Ascending aorta (tissue), 2 donors: ENCODE measurements around the gene FAM78B. TPM values are rescaled to one million over a fixed set of nuclear protein-coding genes. Genes with fewer than 3 reads are reported as not detected.

ENCODE experiments used
- DNase-seq, 2 donors: peaks; one replicate each; pipeline ENCODE4 v3.0.0-alpha.2; 2019; ENCODE audit warnings: low spot score in 2 of 2
- H3K27ac ChIP-seq, 2 donors: fragments of 200-600 bp; sonication (generic); one replicate each; pipeline ENCODE4 v1.5.1; 2016 to 2017; ENCODE audit warnings: mild to moderate bottlenecking in 1 of 2
- H3K27me3 ChIP-seq: fragments of 200-600 bp; sonication (generic); one replicate; pipeline ENCODE4 v1.5.1; 2017
- H3K36me3 ChIP-seq, 2 donors: fragments of 200-600 bp; sonication (generic); one replicate each; pipeline ENCODE4 v1.5.1; 2016
- H3K4me1 ChIP-seq, 2 donors: fragments of 200-600 bp; sonication (generic); one replicate each; pipeline ENCODE4 v1.5.1; 2016 to 2017; ENCODE audit warnings: mild to moderate bottlenecking in 1 of 2
- H3K4me3 ChIP-seq, 2 donors: fragments of 200-600 bp; sonication (generic); one replicate each; pipeline ENCODE4 v1.5.1; 2016 to 2017; ENCODE audit warnings: mild to moderate bottlenecking in 1 of 2
- H3K9me3 ChIP-seq, 2 donors: fragments of 200-600 bp; sonication (generic); one replicate each; pipeline ENCODE4 v1.5.1; 2016
- CTCF ChIP-seq, 3 experiments: fragments of 200-600 bp in 2 of 3; fragments of 450-650 bp in 1 of 3; sonication (generic) in 2 of 3; IDR thresholded peaks; one replicate each; pipeline ENCODE4 v1.5.1; 2016 to 2019; ENCODE audit warnings: antibody characterized with exemption in 3 of 3, mild to moderate bottlenecking in 1 of 3, moderate library complexity in 1 of 3
- intact Hi-C: fragments of 100-400 bp; cut with DNase I; formaldehyde crosslinking; loops from one replicate; pipeline ENCODE4 v1.15.1; 2023
- total RNA-seq: library from RNA; depleted of rRNA; stranded (reverse); fragments of >200 nt; gene quantifications from one replicate; pipeline ENCODE4 v1.1.0, GENCODE V29; 2016

Gene FAM78B
- total RNA-seq, 1 donor from 2014 or later: not detected

GRCh38 chr1:166122873-166123466, 43.8 kb downstream of the FAM78B start:
- no peak for DNase-seq
- no peaks in the 10 kb centered on the region for H3K27me3 ChIP-seq
- no peak overlapping the region for H3K4me3 ChIP-seq
- H3K9me3 ChIP-seq: no peaks in the 10 kb centered on the region
- no peaks in the 10 kb centered on the region for H3K36me3 ChIP-seq
- TF ChIP-seq CTCF (IDR thresholded peaks at IDR 0.05): no peak
- intact Hi-C loops: no loop called here
- no peak overlapping the region for H3K27ac ChIP-seq
- H3K4me1 ChIP-seq: no peaks in the 10 kb centered on the region

GRCh38 chr1:166121010-166121409, 45.8 kb downstream of the FAM78B start:
- no peak for TF ChIP-seq CTCF (IDR thresholded peaks at IDR 0.05)
- DNase-seq: no peak

GRCh38 chr1:166120281-166120680, 46.5 kb downstream of the FAM78B start:
- Histone ChIP-seq H3K4me1 (no peaks in the 10 kb centered on the region), H3K27ac (no peak overlapping the region), H3K4me3 (no peak overlapping the region), H3K9me3 (no peaks in the 10 kb centered on the region), H3K36me3 (no peaks in the 10 kb centered on the region), H3K27me3 (no peaks in the 10 kb centered on the region)
- no peak for DNase-seq
- no peak for TF ChIP-seq CTCF (IDR thresholded peaks at IDR 0.05)
- intact Hi-C loops: no loop called here

More at GRCh38 chr1:166121010-166121409, 45.8 kb downstream of the FAM78B start:
- Histone ChIP-seq H3K4me1 (no peaks in the 10 kb centered on the region), H3K9me3 (no peaks in the 10 kb centered on the region), H3K36me3 (no peaks in the 10 kb centered on the region), H3K4me3 (no peak overlapping the region), H3K27me3 (no peaks in the 10 kb centered on the region), H3K27ac (no peak overlapping the region)
- intact Hi-C loops: no loop called here

GRCh38 chr1:166119471-166119965, 47.3 kb downstream of the FAM78B start:
- Histone ChIP-seq H3K27ac (no peak overlapping the region), H3K27me3 (no peaks in the 10 kb centered on the region), H3K4me1 (no peaks in the 10 kb centered on the region), H3K36me3 (no peaks in the 10 kb centered on the region), H3K9me3 (no peaks in the 10 kb centered on the region), H3K4me3 (no peak overlapping the region)
- intact Hi-C loops: no loop called here
- no peak for TF ChIP-seq CTCF (IDR thresholded peaks at IDR 0.05)
- no peak for DNase-seq

- H3K4me3 ChIP-seq: no peak overlapping the region
- intact Hi-C loops: no loop called here
- TF ChIP-seq CTCF (IDR thresholded peaks at IDR 0.05): no peak
- H3K27ac ChIP-seq: no peak overlapping the region
- H3K9me3 ChIP-seq: no peaks in the 10 kb centered on the region
- H3K27me3 ChIP-seq: no peaks in the 10 kb centered on the region
- no peak for DNase-seq
- no peaks in the 10 kb centered on the region for H3K36me3 ChIP-seq
- H3K4me1 ChIP-seq: no peaks in the 10 kb centered on the region
Observed at GRCh38 chr1:166117776-166118175, 49.0 kb downstream of the FAM78B start.

- H3K27ac ChIP-seq: no peak overlapping the region
- H3K27me3 ChIP-seq: no peaks in the 10 kb centered on the region
- no peak for DNase-seq
- H3K4me1 ChIP-seq: no peaks in the 10 kb centered on the region
- H3K36me3 ChIP-seq: no peaks in the 10 kb centered on the region
- TF ChIP-seq CTCF (IDR thresholded peaks at IDR 0.05): no peak
- intact Hi-C loops: no loop called here
- no peak overlapping the region for H3K4me3 ChIP-seq
- no peaks in the 10 kb centered on the region for H3K9me3 ChIP-seq
Observed at GRCh38 chr1:166116026-166116425, 50.8 kb downstream of the FAM78B start.
